Measurements from ENCODE around the gene CUL7.
A peak's percentile ranks its signal among the peaks of the same experiment; 100 is the strongest.
"Not testable (repeated sequence)": the region's sequence is repeated elsewhere in the genome, so short reads cannot be mapped to it uniquely, and the experiment has no call there.

The CUL7 gene

DNA sequence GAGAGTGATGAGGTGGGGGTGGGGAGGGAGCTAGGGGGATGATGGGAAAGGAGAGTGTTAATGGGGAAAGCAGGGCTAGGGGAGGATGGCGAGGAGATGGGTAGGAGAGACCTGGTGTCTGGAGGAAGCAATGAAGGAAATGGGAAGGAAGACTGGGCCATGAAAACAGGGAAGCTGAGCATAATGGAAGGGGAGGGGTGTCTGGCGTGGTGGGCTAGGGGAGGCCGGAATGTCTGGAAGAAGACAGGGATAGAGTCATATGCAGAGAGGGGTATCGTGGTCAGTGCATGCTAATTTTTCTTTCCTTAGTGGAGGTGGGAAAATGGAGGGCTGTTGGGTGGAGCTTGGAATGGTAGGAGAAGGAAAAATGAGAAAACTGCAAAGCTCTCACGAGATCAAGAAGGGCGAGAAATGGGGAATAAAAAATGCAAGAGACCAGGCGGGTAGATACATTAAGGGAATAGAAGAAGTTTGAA lies 39.2 kb downstream of the CUL7 start:
- peak; percentile 58 for DNase-seq (ENCODE audit: low read depth)

DNA sequence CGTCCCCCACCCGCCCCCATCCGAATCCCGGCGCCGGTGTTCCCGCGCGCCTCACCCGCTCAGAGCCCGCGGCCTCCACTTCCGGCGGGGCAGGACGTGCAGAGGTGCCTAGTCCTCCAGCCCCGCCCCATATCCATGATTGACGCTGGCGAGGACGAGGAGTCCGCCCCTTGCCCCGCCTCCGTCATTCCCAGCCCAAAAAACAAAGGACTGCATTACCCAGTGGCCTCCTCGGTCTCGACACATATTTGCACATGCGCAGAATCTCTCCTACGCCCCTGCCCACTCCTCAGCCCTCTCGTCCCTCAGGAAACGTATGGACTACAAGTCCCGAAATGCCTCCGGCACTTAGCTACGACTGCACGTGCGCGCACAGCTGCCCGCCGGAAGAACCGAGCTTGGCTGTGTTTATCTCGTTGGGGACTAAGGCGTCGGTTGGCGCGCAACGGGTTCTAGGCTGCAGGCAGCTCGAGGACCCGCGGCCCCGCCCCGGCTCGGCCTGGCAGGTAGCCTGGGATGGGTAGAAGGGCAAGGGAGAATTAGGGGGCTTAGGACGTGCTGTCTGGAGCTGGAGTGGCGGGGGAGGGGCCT lies 39.7 kb downstream of the CUL7 start, which contains the start of the genes KLHDC3 and MEA1:
Gene KLHDC3, plus strand, starts transcription at position 407 of the 591 bp plus-strand sequence. CDS start 2,944 bp downstream, outside the sequence.
Gene MEA1, minus strand, starts transcription at position 104 of the 591 bp plus-strand sequence. CDS start 133 bp downstream, outside the sequence.
- DNase-seq (ENCODE audit: low read depth), result peak; percentile 100

DNA sequence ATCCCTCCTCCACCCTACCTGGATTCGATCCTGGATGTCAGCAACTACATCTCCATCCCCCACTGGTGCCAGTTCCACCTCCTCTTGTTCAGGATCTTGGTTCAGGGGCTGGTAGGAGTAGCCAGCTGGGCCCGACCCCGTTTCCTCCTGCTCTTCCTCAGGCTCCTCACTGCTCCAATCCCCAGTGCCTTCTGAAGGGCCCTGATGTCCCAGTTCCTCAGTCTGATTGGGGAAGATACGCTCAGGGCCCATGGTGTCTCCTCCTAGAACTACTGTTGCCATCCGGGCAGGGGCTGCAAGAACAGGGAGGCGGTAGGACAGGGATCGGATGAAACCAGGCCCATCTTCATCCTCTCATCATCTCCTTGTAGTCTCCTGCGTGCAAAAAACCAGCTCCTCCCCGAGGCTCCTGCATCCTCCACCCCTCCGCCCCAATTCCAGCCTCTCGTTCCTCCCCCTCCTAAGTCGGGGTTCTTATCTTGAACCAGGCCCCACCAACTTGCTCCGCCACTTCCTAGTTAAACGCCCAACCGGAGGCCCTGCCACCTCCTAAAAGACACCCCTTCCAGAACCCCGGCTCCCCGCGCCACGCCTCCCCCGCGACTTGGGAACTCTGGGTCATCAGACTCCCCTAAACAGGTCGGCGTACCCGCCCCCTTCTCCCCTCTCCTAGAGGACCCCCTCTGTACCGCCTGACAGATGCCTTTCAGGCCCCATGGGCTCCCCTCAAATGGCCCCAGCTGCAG lies 40.4 kb downstream of the CUL7 start:
- DNase-seq (ENCODE audit: low read depth), result peak; percentile 26

DNA sequence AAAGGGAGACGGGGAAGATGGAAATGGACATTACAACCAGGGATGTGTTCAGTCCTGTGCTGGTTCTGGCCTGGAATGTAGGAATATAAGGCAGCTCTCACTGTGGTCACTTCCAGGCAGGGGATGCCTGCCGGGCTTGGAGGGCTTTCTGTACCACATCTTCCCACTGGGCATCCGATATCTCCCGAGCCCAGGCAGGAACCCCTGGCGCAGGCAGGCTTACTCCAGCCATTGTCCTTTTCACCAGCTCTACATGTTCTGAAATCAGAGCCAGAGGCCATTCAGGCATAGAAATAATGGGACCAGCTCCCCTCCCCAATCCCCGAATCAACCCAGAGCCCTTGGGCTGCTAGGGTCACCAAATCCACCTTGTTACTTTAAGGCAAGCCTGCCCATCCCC lies 41.3 kb downstream of the CUL7 start:
- DNase-seq (ENCODE audit: low read depth), result no peak

DNA sequence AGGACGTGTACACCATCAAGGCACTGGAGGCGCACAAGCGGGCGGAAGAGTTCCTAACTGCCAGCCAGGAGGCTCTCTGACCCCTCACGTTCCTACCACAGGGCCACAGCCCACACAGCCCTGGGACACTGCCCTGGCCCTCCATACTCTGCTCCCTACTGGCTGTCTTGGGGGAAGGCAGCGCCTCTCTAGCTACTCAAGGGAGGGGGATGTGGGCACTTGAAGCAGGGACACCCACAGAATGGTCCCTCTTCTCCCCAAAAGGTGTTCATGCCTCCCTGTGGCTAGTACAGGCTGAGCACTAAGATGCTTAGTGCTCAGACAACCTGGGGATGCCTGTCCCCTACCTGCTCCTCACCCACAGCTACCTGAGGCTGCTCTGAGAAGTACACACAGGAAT lies 42.4 kb downstream of the CUL7 start:
- no peak for DNase-seq (ENCODE audit: low read depth)

DNA sequence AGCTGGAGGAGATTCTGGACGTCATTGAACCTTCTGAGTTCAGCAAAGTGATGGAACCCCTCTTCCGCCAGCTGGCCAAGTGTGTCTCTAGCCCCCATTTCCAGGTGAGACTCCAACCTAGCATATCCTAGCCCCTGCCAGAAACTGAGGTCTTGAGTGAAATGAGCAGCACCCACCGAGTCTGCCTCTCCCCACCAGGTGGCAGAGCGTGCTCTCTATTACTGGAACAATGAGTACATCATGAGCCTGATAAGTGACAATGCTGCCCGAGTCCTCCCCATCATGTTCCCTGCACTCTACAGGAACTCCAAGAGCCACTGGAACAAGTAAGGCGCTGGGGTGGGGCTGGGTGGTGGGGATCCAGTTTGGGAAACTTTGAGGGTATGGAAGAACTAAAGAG lies 44.5 kb downstream of the CUL7 start:
- peak; percentile 37 for DNase-seq (ENCODE audit: low read depth)

DNA sequence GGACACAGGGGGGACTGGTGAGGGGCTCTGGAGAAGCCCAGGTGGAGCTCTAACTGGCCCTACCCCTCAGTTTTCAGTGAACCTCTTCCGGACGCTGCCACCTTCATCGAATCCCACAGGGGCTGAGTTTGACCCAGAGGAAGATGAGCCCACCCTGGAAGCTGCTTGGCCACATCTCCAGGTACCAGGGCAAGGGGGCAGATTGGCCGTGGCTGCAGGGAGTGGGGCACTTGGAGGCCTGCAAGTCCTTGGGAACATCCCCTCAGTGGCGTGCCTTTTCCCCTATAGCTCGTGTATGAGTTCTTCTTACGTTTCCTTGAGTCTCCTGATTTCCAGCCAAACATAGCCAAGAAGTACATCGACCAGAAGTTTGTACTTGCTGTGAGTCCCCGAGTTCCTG lies 46.5 kb downstream of the CUL7 start:
- DNase-seq (ENCODE audit: low read depth), result no peak

DNA sequence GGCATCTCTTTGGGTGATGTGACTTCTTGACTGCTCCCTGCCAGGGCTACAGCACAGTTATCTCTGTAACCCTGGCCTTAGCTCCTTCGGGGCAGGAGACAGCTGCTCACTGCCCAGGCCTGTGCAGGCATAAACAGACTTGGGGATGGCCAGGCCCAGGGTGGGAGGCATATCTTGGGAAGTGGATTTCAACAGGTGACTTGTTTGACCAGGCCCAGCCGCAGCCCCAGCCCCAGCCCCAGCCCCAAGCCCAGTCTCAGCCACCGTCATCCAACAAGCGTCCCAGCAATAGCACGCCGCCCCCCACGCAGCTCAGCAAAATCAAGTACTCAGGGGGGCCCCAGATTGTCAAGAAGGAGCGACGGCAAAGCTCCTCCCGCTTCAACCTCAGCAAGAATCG lies 47.4 kb downstream of the CUL7 start:
- no peak for DNase-seq (ENCODE audit: low read depth)

DNA sequence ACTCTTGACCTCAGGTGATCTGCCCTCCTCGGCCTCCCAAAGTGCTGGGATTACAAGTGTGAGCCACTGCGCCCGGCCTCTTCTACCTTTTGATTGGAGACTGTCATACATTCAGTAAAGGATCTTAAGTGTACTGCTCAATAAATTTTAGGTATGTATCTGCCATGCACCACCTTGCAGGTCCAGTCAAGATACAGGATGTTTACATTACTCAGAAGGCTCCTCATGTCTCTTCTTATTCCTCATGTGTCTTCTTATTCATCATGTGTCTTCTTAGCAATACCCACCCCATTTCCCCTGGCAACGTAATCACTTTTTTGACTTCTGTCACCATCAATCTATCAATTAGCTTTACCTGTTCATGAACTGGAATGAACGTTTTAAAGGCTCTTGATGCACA lies 47.8 kb downstream of the CUL7 start:
- DNase-seq (ENCODE audit: low read depth), result no peak

DNA sequence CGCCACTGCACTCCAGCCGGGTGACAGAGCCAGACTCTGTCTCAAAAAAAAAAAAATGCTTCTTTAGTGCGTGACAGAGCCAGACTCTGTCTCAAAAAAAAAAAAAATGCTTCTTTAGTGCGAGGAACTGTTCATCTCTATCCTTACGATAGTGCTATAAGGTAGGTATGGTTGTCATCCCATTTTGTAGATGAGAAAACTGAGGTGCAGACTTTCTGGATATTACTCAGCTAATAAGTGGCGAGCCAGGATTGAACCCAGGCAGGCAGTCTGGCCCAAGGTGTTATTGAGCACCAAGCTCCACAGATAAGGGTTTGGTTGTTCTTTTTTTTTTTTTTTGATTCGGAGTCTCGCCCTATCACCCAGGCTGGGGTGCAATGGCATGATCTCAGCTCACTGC lies 51.8 kb downstream of the CUL7 start:
- no peak for DNase-seq (ENCODE audit: low read depth)

DNA sequence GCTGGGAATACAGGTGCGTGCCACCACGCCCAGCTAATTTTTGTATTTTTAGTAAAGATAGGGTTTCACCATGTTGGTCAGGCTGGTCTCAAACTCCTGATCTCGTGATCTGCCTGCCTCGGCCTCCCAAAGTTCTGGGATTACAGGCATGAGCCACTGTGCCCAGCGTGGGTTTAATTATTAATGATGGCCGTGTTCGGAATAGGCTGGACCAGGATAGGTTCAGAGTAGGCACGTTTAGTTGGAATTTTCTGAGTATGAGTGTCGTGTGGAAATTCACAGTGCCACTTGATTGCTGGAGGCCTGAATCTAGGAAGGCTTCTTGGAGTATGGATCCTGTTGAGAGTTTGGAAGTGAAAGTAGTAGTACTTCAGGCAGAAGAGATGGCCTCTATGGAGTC lies 55.4 kb downstream of the CUL7 start:
- not testable (repeated sequence) for DNase-seq (ENCODE audit: low read depth)

DNA sequence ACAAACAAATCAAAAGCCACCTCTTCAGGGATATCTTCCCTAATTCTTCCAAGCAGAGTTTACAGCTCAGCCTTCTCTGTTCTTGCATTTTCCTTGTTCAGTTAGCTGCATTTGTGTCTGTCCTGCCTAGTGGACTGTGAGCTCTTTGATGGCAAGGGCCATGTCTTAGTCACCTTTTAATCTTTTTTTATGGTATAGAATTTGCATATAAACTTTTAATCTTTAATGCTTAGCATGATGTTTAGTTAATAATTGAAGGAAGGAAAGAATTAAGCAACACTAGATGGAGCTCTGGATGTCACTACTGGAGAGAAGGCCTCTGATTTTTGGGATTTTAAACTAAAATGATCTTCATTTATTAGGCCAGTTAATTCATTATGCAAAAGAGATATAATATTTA lies 57.1 kb downstream of the CUL7 start:
- no peak for DNase-seq (ENCODE audit: low read depth)

DNA sequence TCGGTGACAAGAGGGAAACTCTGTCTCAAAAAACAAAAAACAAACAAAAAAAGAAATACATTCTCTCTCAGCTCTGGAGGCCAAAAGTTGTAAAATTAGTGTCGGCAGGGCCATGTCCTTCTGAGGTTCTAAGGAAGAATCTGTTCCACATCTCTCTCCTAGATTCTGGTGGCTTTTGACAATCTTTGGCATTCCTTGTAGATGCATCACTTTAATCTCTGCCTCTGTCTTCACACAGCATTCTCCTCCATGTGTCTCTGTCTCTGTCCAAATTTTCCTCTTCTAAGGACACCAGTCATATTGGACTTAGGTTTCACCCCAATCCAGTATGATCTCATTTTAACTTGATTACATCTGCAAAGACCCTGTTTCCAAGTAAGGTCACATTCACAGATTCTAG lies 60.2 kb downstream of the CUL7 start:
- no peak for DNase-seq (ENCODE audit: low read depth)

DNA sequence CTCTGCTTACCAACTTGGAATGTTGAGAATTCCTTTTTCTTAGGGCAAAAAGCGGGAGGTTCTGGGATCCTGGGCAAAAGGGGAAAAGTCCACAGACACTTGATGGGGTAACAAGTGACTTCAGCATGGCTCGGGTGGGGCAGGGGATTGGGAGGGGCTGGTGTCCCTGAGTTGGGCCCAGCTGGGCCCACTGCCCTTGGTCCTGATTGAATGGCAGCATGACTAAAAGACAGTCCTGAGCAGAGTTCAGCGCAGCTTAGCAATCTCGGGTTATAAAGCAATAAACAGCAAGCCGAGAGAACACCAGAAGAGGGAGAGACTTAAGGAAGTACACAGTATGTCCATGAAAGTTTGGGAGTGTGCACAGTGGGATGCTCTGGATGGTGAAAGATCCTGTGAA lies 63.7 kb downstream of the CUL7 start:
- no peak for DNase-seq (ENCODE audit: low read depth)

DNA sequence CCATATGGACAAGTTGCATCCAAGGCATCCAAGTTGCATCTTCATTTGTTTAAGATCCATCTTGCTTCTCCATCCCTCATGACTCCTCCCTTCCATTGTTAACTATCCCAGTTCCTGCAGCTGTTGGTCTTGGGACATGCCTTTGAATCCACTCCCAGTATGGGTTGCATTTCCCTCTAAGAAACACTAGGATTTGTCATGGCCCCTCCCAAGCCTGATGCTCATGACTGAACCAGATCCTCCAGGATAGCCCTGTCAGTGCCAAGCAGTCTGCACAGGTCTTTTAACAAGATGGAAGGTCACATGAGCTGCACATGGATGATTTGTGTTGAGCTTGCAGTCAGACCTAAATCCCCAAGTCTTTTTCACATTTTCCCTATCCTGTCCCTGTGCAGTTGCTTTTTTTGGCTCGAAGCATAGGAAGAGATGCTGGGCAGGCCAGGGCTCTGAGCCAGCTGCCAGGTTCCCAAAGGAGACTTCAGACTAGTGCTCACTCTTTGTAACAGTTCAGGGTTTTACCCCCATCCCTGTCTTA lies 65.1 kb downstream of the CUL7 start:
- DNase-seq (ENCODE audit: low read depth), result no peak
